Measurements from ENCODE around the gene FOXJ3. TPM values are rescaled to one million over a fixed set of nuclear protein-coding genes. Genes with fewer than 3 reads are reported as not detected.

FOXJ3 gene
- total and polyA plus RNA-seq, 2 of the 13 experiments (the other 11 are each of a cell fraction or from before 2014, with no cell fraction given) = 16.6 to 48.5 TPM

- TF ChIP-seq ZNF576 (CRISPR knock-in tag; IDR thresholded peaks at IDR 0.05) = no peak
- TF ChIP-seq SMAD9 (CRISPR knock-in tag; IDR thresholded peaks at IDR 0.05) = no peak
- no peak; the same call in 1 of the 2 replicates for TF ChIP-seq CSRNP2 (CRISPR knock-in tag; conservative IDR thresholded peaks at IDR 0.05; ENCODE audit: low read depth)
- peak; percentile 98 for TF ChIP-seq PCBP1 (IDR thresholded peaks at IDR 0.05; ENCODE audit: borderline replicate concordance, low read depth, low read length)
- peak; percentile 39; the same call in 1 of the 2 replicates for TF ChIP-seq MTF2 (CRISPR knock-in tag; IDR thresholded peaks at IDR 0.05; ENCODE audit: borderline replicate concordance)
- no peak; the same call in 1 of the 2 replicates for TF ChIP-seq TOE1 (CRISPR knock-in tag; IDR thresholded peaks at IDR 0.05)
- TF ChIP-seq ZNF180 (CRISPR knock-in tag; IDR thresholded peaks at IDR 0.05; ENCODE audit: borderline replicate concordance, low read depth) = no peak
- peak; percentile 92 for TF ChIP-seq HDAC2 (CRISPR knock-in tag; IDR thresholded peaks at IDR 0.05)
- TF ChIP-seq RFX1 (IDR thresholded peaks at IDR 0.05) = no peak
- peak; percentile 78 for TF ChIP-seq HOXA5 (CRISPR knock-in tag; IDR thresholded peaks at IDR 0.05)
- TF ChIP-seq BRCA1 (CRISPR knock-in tag; IDR thresholded peaks at IDR 0.05) = peak; percentile 82
- TF ChIP-seq CHCHD3 (CRISPR knock-in tag; IDR thresholded peaks at IDR 0.05) = 0 out of 2 replicates have a peak, but pooled peaks have one; percentile 42
- peak; percentile 81 for TF ChIP-seq MXD4 (CRISPR knock-in tag; IDR thresholded peaks at IDR 0.05)
- TF ChIP-seq PHF21A (CRISPR knock-in tag; IDR thresholded peaks at IDR 0.05) = peak; percentile 91
- peak; percentile 98 for TF ChIP-seq TAF1 (CRISPR knock-in tag; IDR thresholded peaks at IDR 0.05)
- 0 out of 2 replicates have a peak, but pooled peaks have one; percentile 32 for TF ChIP-seq ZNF513 (CRISPR knock-in tag; conservative IDR thresholded peaks at IDR 0.05)
- TF ChIP-seq NFIC (IDR thresholded peaks at IDR 0.05; ENCODE audit: low read length) = no peak
- no peak; the same call in 1 of the 2 replicates for TF ChIP-seq DMTF1 (CRISPR knock-in tag; IDR thresholded peaks at IDR 0.05)
- no peak for TF ChIP-seq MBNL3 (CRISPR knock-in tag; conservative IDR thresholded peaks at IDR 0.05)
- TF ChIP-seq FOXO1 (CRISPR knock-in tag; IDR thresholded peaks at IDR 0.05) = peak; percentile 86
- TF ChIP-seq ZNF775 (CRISPR knock-in tag; IDR thresholded peaks at IDR 0.05; ENCODE audit: borderline replicate concordance) = no peak
- peak; percentile 95 for TF ChIP-seq CC2D1A (CRISPR knock-in tag; IDR thresholded peaks at IDR 0.05)
- no peak; the same call in 1 of the 2 replicates for TF ChIP-seq ZNF225 (CRISPR knock-in tag; IDR thresholded peaks at IDR 0.05)
- TF ChIP-seq SALL2 (CRISPR knock-in tag; IDR thresholded peaks at IDR 0.05) = peak; percentile 98
- TF ChIP-seq ZFP41 (CRISPR knock-in tag; IDR thresholded peaks at IDR 0.05; ENCODE audit: borderline replicate concordance) = 0 out of 2 replicates have a peak, but pooled peaks have one; percentile 73
- TF ChIP-seq ESRRA (CRISPR knock-in tag; IDR thresholded peaks at IDR 0.05; ENCODE audit: low read depth) = 0 out of 2 replicates have a peak, but pooled peaks have one; percentile 22
These were observed at the start of gene FOXJ3 (continued) for GRCh38 chr1:42335050-42335808.
